Bronchial epithelial cell (primary cell): ENCODE data around the gene NFIA. TPM values are rescaled to one million over a fixed set of nuclear protein-coding genes. Genes with fewer than 3 reads are reported as not detected.

Experiments used
- DNase-seq: peaks from one replicate; pipeline ENCODE4 v3.0.0-alpha.2; 2010; ENCODE audit warnings: low read depth
- FAIRE-seq: peaks from 2 replicates; lab custom pipeline; 2011; peaks lifted over from hg19 to GRCh38; lab: Jason Lieb, UNC
- H3K27me3 ChIP-seq: 2 replicates; pipeline ENCODE4 v1.5.1; 2011; ENCODE audit warnings: low read length; ENCODE audit not compliant: control insufficient read depth, insufficient read depth
- H3K36me3 ChIP-seq: 2 replicates; pipeline ENCODE4 v1.5.1; 2011; ENCODE audit warnings: low read length; ENCODE audit not compliant: control insufficient read depth, insufficient read depth
- H3K4me3 ChIP-seq: 2 replicates; pipeline ENCODE4 v1.5.1; 2011; ENCODE audit warnings: mild to moderate bottlenecking, low read depth, low read length, control low read depth
- CTCF ChIP-seq: IDR thresholded peaks from 2 replicates; pipeline ENCODE4 v1.5.1; 2011; ENCODE audit warnings: mild to moderate bottlenecking, moderate library complexity, low read length, control low read depth, inconsistent platforms; ENCODE audit not compliant: insufficient read depth, severe bottlenecking
- total RNA-seq: library from RNA; depleted of rRNA; stranded (reverse); fragments of >200 nt; gene quantifications from 2 replicates; pipeline ENCODE4 v1.2.1, GENCODE V29; 2014

NFIA gene
- total RNA-seq, 1 donor from 2014 or later, result 7.4 TPM

- Histone ChIP-seq H3K36me3 (no peaks in the 10 kb centered on the region), H3K27me3 (no peaks in the 10 kb centered on the region), H3K4me3 (no peak overlapping the region)
- DNase-seq (peak; percentile 36), FAIRE-seq (no peak)
- TF ChIP-seq CTCF, result no peak
Measured at GRCh38 chr1:61348025-61348665, 265.8 kb downstream of the NFIA start.

- no peak for TF ChIP-seq CTCF
- no peak for FAIRE-seq
Measured at GRCh38 chr1:61352845-61353435, 270.6 kb downstream of the NFIA start.

DNA sequence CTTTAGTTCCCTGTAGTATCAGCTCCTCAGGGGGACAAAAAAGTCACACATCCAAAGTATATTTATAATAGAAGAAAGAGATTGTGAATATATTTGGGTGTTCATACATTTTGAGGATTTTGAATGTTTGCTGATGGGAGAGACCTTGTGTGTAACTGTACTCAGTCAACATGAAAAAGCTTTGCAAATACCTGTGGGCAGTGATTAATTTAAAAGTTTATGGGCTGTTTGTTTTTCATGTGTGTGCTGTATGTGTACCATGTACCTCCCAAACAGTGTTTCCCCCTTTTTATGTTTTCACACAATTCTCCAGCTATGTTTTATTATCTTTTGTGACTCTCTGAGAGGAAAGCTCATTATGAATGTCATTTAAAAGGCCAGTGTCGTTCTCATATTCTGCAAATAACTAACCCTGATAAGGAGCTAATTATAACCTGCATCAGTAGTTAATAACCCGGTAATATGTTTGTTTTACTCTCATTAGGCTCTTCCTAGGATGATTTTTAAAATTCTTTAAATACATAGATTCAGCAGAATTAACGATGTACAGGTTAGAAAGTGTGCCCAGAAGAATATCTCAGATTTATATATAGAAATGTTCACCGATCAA is 271.5 kb downstream of the NFIA start:
- FAIRE-seq, result no peak

More at GRCh38 chr1:61352845-61353435, 270.6 kb downstream of the NFIA start:
- DNase-seq, result peak; percentile 20
- Histone ChIP-seq H3K4me3 (no peak overlapping the region), H3K27me3 (no peaks in the 10 kb centered on the region), H3K36me3 (no peaks in the 10 kb centered on the region)

DNA sequence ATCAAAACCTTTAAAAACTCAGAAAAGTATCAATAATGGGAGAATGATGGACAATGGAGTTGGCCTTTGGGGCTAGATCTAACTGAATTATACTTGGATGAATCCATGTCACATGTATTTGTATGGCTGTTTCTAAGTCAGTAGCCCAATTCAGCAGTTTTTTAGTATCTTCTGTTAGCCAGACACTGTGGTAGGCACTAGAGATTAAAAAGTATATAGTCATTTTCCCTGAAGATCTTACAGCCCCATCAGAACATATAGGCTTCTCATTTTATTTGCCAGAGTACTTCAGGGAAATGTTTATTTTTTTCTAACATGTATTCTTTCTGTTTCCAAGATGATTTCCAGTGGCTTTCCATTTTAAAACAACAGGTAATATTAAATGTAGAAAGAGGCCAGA is 273.7 kb downstream of the NFIA start:
- no peak for TF ChIP-seq CTCF
- FAIRE-seq (no peak), DNase-seq (no peak)
- Histone ChIP-seq H3K36me3 (peaks cover 8% of the 10 kb centered on the region), H3K4me3 (no peak overlapping the region), H3K27me3 (no peaks in the 10 kb centered on the region)

More for the DNA sequence above, 271.5 kb downstream of the NFIA start:
- no peak for DNase-seq
- Histone ChIP-seq H3K27me3 (no peaks in the 10 kb centered on the region), H3K36me3 (peaks cover 1% of the 10 kb centered on the region), H3K4me3 (no peak overlapping the region)
- no peak for TF ChIP-seq CTCF

- Histone ChIP-seq H3K4me3 (no peak overlapping the region), H3K36me3 (peaks cover 8% of the 10 kb centered on the region), H3K27me3 (no peaks in the 10 kb centered on the region)
- FAIRE-seq (no peak), DNase-seq (no peak)
- TF ChIP-seq CTCF, result no peak
Measured at GRCh38 chr1:61356995-61357394, 274.6 kb downstream of the NFIA start.
